Liver (tissue), 9 donors: Measurements from ENCODE around the gene NTN5. TPM values are rescaled to one million over a fixed set of nuclear protein-coding genes. Genes with fewer than 3 reads are reported as not detected.
A peak's percentile ranks its signal among the peaks of the same experiment; 100 is the strongest.

Experiments used
- DNase-seq: peaks from one replicate; pipeline ENCODE4 v3.0.0-alpha.2; 2017; ENCODE audit warnings: low spot score
- H3K27ac ChIP-seq, 2 donors: one replicate each; pipeline ENCODE4 v1.7.0; 2013; ENCODE audit warnings: inconsistent platforms in 2 of 2, low read length in 2 of 2, control low read depth in 1 of 2, low read depth in 1 of 2, mild to moderate bottlenecking in 1 of 2
- H3K27me3 ChIP-seq, 4 donors: one replicate each; pipeline versions ENCODE4 v1.6.1 to v1.7.0; 2013; ENCODE audit warnings: low read length in 3 of 4, inconsistent platforms in 1 of 4, mild to moderate bottlenecking in 1 of 4, moderate library complexity in 1 of 4; ENCODE audit not compliant: control insufficient read depth in 4 of 4, insufficient read depth in 4 of 4
- H3K36me3 ChIP-seq, 4 donors: one replicate each; pipeline versions ENCODE4 v1.6.1 to v1.7.0; 2013; ENCODE audit warnings: low read length in 3 of 4, mild to moderate bottlenecking in 3 of 4, low read depth in 1 of 4, moderate library complexity in 1 of 4; ENCODE audit not compliant: control insufficient read depth in 4 of 4, insufficient read depth in 3 of 4
- H3K4me1 ChIP-seq, 4 donors: one replicate each; pipeline versions ENCODE4 v1.6.1 to v1.7.0; 2013; ENCODE audit warnings: low read length in 3 of 4, mild to moderate bottlenecking in 3 of 4, moderate library complexity in 1 of 4; ENCODE audit not compliant: control insufficient read depth in 4 of 4, insufficient read depth in 4 of 4
- H3K4me3 ChIP-seq, 3 donors: one replicate each; pipeline versions ENCODE4 v1.6.1 to v1.7.0; 2013; ENCODE audit warnings: low read length in 3 of 3, control low read depth in 1 of 3, low read depth in 1 of 3, mild to moderate bottlenecking in 1 of 3
- H3K9ac ChIP-seq, 2 donors: one replicate each; pipeline ENCODE4 v1.7.0; 2013; ENCODE audit warnings: low read length in 2 of 2, mild to moderate bottlenecking in 2 of 2, moderate library complexity in 2 of 2, control low read depth in 1 of 2, low read depth in 1 of 2
- H3K9me3 ChIP-seq, 4 donors: one replicate each; pipeline versions ENCODE4 v1.6.1 to v1.7.0; 2013; ENCODE audit warnings: low read length in 3 of 4; ENCODE audit not compliant: control insufficient read depth in 4 of 4
- EGR1 ChIP-seq, 2 donors: IDR thresholded peaks; 2 replicates each; pipeline ENCODE4 v1.6.1; 2016 to 2018; ENCODE audit warnings: antibody characterized with exemption in 2 of 2, low read depth in 2 of 2
- FOXA1 ChIP-seq: IDR thresholded peaks from 2 replicates; pipeline ENCODE4 v1.6.1; 2016; ENCODE audit warnings: antibody characterized with exemption
- GABPA ChIP-seq, 2 donors: IDR thresholded peaks in 1 of 2; conservative IDR thresholded peaks in 1 of 2; 2 replicates each; pipeline ENCODE4 v1.6.1; 2016; ENCODE audit warnings: antibody characterized with exemption in 2 of 2, mild to moderate bottlenecking in 1 of 2, moderate library complexity in 1 of 2
- HNF4A ChIP-seq, 2 donors: conservative IDR thresholded peaks; 2 replicates each; pipeline ENCODE4 v1.6.1; 2016; ENCODE audit warnings: antibody characterized with exemption in 2 of 2, mild to moderate bottlenecking in 2 of 2
- HNF4G ChIP-seq: IDR thresholded peaks from 2 replicates; pipeline ENCODE4 v1.6.1; 2016; ENCODE audit warnings: antibody characterized with exemption
- JUND ChIP-seq, 2 donors: IDR thresholded peaks; 2 replicates each; pipeline ENCODE4 v1.6.1; 2016; ENCODE audit warnings: antibody characterized with exemption in 2 of 2
- MAX ChIP-seq: IDR thresholded peaks from 2 replicates; pipeline ENCODE4 v1.6.1; 2016; ENCODE audit warnings: antibody characterized with exemption
- NR2F2 ChIP-seq: IDR thresholded peaks from 2 replicates; pipeline ENCODE4 v1.6.1; 2016; ENCODE audit warnings: antibody characterized with exemption
- RAD21 ChIP-seq, 2 donors: IDR thresholded peaks; 2 replicates each; pipeline ENCODE4 v1.6.1; 2016; ENCODE audit warnings: antibody characterized with exemption in 2 of 2, mild to moderate bottlenecking in 2 of 2
- RXRA ChIP-seq, 2 donors: IDR thresholded peaks; 2 replicates each; pipeline ENCODE4 v1.6.1; 2017 to 2018; ENCODE audit warnings: antibody characterized with exemption in 2 of 2, mild to moderate bottlenecking in 1 of 2
- SP1 ChIP-seq: IDR thresholded peaks from 2 replicates; pipeline ENCODE4 v1.6.1; 2018; ENCODE audit warnings: antibody characterized with exemption, mild to moderate bottlenecking
- TAF1 ChIP-seq: conservative IDR thresholded peaks from 2 replicates; pipeline ENCODE4 v1.6.1; 2016; ENCODE audit warnings: antibody characterized with exemption, mild to moderate bottlenecking
- ZBTB33 ChIP-seq: IDR thresholded peaks from 2 replicates; pipeline ENCODE4 v1.6.1; 2016; ENCODE audit warnings: antibody characterized with exemption
- WGBS: extraction: QIAGEN DNeasy Blood & Tissue Kit; methylation state at CpG from one replicate; pipeline ENCODE4 v1.1.7; 2013; 5-methylcytosine and 5-hydroxymethylcytosine counted together
- polyA plus RNA-seq, 2 donors: library from polyadenylated mRNA; stranded (reverse) in 1 of 2; unstranded in 1 of 2; fragments of 200-250 nt in 1 of 2; fragments of >200 nt in 1 of 2; fragmentation: Nextera tagmentation in 1 of 2; extraction: Ambion mirVana in 1 of 2; gene quantifications; one replicate each; pipeline versions ENCODE4 v1.2.1 to v1.2.3, GENCODE V29; 2013 to 2015
- total RNA-seq, 2 donors: library from RNA; depleted of rRNA; stranded (reverse); fragments of >200 nt; gene quantifications; one replicate each; pipeline ENCODE4 v1.2.3, GENCODE V29; 2014
- donor health status: healthy.
- donor health status: healthy.
- donor health status: healthy.
- donor health status: healthy.
- donor health status: healthy.

NTN5 gene
- total and polyA plus RNA-seq, 4 donors, result 0.08 to 0.09 TPM; not detected in 2

GRCh38 chr19:48663667-48664066, 9.2 kb downstream of the NTN5 start (continued):
- TF ChIP-seq ZBTB33 (no peak), FOXA1 (no peak), NR2F2 (no peak), EGR1 (IDR thresholded peaks at IDR 0.05; ENCODE audit: low read depth in 2 of 2) (no peak), HNF4G (no peak), RAD21 (IDR thresholded peaks at IDR 0.05) (no peak), TAF1 (no peak), MAX (no peak)

- no peak for TF ChIP-seq HNF4A (conservative IDR thresholded peaks at IDR 0.05)
- no peak for TF ChIP-seq RAD21 (IDR thresholded peaks at IDR 0.05)
- TF ChIP-seq GABPA (IDR thresholded peaks at IDR 0.05 in 1 of 2, conservative IDR thresholded peaks at IDR 0.05 in 1 of 2), result no peak
- no peak for TF ChIP-seq MAX
- TF ChIP-seq ZBTB33, result no peak
- no peak for TF ChIP-seq TAF1
- no peak for TF ChIP-seq RXRA (IDR thresholded peaks at IDR 0.05)
- H3K9me3 ChIP-seq, result no peaks in the 10 kb centered on the region
- H3K9ac ChIP-seq, result no peak overlapping the region
- WGBS, result 90% methylated on average over 50 of the region's 50 CpGs
- no peak overlapping the region for H3K27ac ChIP-seq
- no peaks in the 10 kb centered on the region for H3K36me3 ChIP-seq
- no peaks in the 10 kb centered on the region for H3K27me3 ChIP-seq
- H3K4me3 ChIP-seq, result no peak overlapping the region
- DNase-seq, result no peak
- peaks cover 0 to 2% (median 0%) of the 10 kb centered on the region in 4 donors for H3K4me1 ChIP-seq
Observed at GRCh38 chr19:48661711-48662090, 11.1 kb downstream of the NTN5 start.

- Histone ChIP-seq H3K36me3 (no peaks in the 10 kb centered on the region), H3K4me3 (no peak overlapping the region), H3K9ac (peak overlapping the region in 1 of 2 donors; percentile 28), H3K4me1 (peaks cover 0 to 2% (median 0%) of the 10 kb centered on the region in 4 donors), H3K27me3 (no peaks in the 10 kb centered on the region), H3K27ac (peak overlapping the region; percentile 13 to 31), H3K9me3 (no peaks in the 10 kb centered on the region)
- TF ChIP-seq RAD21 (IDR thresholded peaks at IDR 0.05) (no peak), MAX (no peak), JUND (IDR thresholded peaks at IDR 0.05) (peak in 1 of 2 donors; percentile 59), NR2F2 (peak; percentile 49), SP1 (peak; percentile 45)
- DNase-seq, result peak; percentile 73
- WGBS, result 67% methylated on average over 35 of the region's 35 CpGs
Observed at GRCh38 chr19:48660852-48661710, 11.7 kb downstream of the NTN5 start.
